DMS114 treated with DMSO at 0.1 percent for 48 hours (cell line): ENCODE results near the gene EIF4H.
"Not testable (repeated sequence)": the region's sequence is repeated elsewhere in the genome, so short reads cannot be mapped to it uniquely, and the experiment has no call there.

ENCODE experiments used
- DNase-seq: peaks from one replicate; lab custom pipeline; 2025; ENCODE audit not compliant: unreplicated experiment; lab: John Stamatoyannopoulos, UW

The EIF4H gene

GRCh38 chr7:74174606-74175082 is 488 bp downstream of the EIF4H start:
- no peak for DNase-seq

GRCh38 chr7:74175340-74175739 is 1.2 kb downstream of the EIF4H start:
- no peak for DNase-seq

- DNase-seq = no peak
Observed at GRCh38 chr7:74176555-74176954, 2.4 kb downstream of the EIF4H start.

DNA sequence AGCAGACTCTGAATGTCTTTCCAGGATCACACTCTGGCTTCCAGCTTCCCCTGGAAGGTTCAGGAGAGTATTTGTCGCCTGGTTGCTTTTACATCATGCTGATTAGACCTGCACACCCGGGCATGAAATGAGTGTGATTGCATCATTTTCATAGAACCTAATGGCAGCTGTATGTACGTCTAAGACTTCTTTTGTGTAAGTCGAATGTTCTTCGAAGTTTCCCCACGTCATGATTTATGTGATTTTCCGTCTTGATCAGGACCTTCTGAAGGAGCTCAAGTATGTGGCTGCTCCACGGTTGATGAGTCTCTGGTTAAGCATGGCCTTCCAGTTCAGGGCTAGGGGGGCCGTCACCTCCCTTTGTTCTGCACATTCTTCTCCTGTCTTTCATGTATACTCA is 4.5 kb downstream of the EIF4H start:
- no peak for DNase-seq

GRCh38 chr7:74179935-74180604 is 5.9 kb downstream of the EIF4H start:
- DNase-seq = no peak

DNA sequence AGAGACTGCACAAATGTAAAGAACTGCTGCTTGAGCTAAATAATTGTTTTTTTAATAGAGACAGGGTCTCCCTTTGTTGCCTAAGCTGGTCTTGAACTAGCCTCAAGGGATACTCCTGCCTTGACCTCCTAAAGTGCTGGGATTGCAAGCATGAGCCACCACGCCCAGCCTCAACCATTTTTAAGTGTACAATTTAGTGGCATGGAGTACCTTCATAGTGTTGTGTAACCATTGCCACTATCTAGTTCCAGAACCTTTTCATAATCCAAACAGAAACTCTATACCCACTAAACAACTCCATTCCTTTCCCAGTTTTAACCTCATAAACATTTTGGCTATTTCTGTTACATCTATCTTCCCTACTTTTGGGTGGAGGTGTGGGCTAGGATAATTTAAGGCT is 6.7 kb downstream of the EIF4H start:
- no peak for DNase-seq

GRCh38 chr7:74181821-74182220 is 7.7 kb downstream of the EIF4H start:
- no peak for DNase-seq

- DNase-seq = no peak
Observed at GRCh38 chr7:74182453-74183090, 8.4 kb downstream of the EIF4H start.

DNA sequence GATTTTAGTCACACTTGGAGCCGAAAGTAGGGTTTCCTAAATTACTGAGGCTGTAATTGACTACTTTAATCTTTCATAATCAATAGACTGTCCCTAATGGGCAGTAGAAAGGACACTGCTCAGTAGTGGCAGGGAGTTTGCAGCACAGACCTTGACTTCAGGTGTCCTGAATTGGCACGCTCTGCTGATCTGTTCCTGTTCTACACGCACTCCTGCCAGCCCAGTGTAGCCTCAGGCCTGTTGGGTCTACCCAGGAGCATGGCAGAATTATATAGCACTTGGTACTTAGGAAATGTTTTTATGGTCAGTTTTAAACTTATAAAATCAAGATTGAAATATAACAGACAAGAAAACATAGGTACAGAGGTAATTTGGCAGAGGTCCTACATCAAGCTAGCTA is 9.0 kb downstream of the EIF4H start:
- DNase-seq = no peak

DNA sequence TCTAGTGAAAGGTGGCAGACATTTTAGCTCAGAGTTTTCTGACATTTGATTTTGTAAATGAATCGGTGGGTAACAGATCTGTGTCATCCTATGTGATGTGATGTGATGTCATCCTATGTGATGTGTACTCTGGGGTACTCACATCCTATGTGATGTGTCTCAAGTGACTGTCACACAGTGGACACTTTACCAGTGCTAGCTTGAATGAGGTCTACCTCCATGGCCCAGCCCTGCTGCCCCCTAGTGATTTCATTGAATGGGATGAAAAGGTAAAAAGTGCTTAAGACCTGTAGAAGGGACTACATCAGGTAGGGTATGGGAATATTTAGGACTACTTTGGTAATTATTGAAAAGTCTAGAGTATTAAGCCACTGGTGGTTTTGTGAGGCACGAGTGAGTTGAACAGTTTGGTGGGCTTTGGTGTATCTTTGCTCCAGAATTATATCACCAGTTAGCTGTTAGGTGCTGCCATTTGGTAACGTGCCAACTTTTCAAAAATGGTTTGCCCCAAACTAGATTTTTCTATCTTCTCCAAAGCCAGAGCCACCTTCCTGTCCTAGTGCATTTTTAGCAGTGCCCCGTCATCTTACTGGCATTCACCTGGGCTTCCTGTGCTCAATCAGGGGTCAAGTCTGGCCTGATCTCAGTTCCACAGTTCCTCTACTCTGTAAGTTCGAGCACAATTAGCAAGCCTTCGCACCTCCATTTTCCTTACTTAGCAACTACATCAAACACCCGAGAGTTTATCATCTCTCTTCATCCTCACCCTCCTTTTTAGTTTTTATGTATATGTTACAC is 9.7 kb downstream of the EIF4H start:
- DNase-seq = no peak

DNA sequence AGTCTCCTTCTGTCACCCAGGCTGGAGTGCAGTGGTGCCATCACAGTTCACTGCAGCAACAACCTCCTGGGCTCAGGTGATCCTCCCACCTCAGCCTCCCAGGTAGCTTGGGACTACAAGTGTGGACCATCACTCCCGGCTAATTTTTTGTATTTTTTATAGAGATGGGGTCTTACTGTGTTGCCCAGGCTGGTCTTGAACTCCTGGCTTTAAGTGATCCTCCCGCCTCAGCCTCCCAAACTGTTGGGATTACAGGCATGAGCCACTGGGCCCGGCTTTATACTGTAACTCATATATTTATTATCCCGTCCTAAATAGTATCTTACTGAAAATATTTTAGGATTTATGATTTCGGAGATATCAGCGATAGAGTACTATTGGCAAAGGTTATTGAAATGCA is 10.9 kb downstream of the EIF4H start:
- DNase-seq = no peak

DNA sequence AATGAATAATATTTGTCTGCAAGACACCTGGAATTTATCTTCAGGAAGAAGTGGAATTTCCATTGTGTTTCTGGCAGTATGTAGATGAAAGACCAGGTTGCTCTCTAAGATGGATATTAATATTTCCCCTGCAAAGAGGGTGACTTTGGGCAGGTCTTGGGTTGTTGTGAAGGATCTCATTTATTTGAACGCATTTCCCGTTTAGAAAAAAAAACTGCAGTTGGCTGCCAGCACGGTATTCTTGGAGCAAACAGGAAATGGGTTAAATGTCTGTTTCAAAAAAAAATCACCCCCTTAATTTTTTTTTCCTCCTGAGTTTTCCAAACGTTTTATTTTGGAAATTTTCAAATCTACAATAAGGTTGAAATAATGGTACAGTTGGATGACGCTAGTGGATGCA is 11.5 kb downstream of the EIF4H start:
- DNase-seq = no peak

- no peak for DNase-seq
Observed at GRCh38 chr7:74187915-74188675, 13.9 kb downstream of the EIF4H start.

- DNase-seq = no peak
Observed at GRCh38 chr7:74190259-74190658, 16.1 kb downstream of the EIF4H start.

- no peak for DNase-seq
Observed at GRCh38 chr7:74191231-74191630, 17.1 kb downstream of the EIF4H start.

DNA sequence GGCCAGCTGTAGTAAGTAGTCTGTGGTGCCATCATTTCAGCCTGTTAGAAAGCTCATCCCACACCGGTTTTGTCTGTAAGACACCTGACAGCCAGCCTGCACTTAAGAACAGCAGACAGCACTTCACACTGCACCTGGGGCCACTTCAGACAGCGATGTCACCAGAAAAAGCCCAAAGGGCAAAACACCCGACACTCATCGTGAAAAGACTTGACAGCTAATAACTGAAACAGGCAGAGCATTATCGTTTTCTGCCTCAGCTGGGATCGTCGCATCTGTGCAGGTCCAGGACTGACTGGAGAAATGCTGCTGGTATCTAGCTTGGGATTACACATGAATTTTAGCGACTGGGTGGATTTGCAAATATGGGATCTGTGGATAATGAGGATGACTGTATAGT is 18.9 kb downstream of the EIF4H start:
- no peak for DNase-seq

- DNase-seq = no peak
Observed at GRCh38 chr7:74193913-74194312, 19.8 kb downstream of the EIF4H start.

GRCh38 chr7:74194686-74195085 is 20.5 kb downstream of the EIF4H start:
- DNase-seq = no peak

DNA sequence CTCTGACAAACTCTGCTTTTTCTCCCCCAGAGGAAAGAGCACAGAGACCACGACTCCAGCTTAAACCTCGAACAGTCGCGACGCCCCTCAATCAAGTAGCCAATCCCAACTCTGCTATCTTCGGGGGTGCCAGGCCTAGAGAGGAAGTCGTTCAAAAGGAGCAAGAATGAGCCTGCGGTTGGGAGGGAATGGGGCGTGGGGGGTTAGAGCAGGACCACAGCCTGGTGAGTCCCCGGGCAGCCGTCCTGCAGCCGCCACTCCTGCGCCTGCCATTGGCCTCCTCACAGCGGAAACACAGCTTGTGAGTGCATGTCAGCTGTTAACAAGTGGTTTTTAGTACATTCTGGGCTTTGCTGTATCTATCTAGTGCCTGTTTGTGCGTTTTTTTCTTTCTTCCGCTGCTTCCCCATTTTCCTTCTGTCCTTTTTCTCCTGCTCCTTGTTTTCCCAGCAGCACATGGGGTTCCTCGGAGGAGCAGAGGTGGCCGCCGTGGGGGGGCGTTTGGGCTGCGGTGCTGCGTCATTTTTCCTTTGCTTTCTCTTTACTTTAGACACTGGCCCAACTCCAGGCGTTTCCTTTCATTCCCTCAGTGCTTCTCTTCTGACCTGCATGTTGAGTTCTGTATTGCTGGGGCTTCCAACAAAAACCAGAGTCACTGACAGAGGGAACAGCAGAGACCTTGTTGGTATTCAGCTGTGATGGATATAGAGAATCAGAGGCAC is 21.1 kb downstream of the EIF4H start:
- DNase-seq = not testable (repeated sequence)

- DNase-seq = not testable (repeated sequence)
Observed at GRCh38 chr7:74195968-74196654, 22.0 kb downstream of the EIF4H start.
